Measurements from ENCODE around the gene IP6K1.
"Not testable (repeated sequence)": the region's sequence is repeated elsewhere in the genome, so short reads cannot be mapped to it uniquely, and the experiment has no call there.

The IP6K1 gene

DNA sequence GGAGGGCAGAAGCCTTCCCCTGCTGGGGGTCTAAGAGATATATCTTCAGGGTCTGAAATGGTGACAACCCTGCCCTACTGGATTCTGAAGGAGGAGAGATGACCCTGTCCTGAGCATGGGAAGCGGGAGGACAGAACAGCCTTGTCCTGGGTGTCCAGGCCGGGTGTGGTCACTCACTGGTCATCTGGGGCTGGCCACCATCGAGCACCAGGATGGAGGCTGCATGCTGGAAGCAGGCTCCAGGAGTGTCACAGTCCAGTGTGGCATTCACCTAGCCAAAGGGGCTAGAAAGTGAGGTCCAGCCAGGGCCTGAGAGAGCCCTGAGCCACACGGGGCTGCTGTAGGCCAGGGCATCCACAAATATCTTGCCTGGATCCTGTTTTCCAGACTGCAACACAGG is 8.1 kb upstream of the IP6K1 start:
- in situ Hi-C loops (cut with HindIII; ENCODE audit: low sequenced_read_pairs), result no loop called here

DNA sequence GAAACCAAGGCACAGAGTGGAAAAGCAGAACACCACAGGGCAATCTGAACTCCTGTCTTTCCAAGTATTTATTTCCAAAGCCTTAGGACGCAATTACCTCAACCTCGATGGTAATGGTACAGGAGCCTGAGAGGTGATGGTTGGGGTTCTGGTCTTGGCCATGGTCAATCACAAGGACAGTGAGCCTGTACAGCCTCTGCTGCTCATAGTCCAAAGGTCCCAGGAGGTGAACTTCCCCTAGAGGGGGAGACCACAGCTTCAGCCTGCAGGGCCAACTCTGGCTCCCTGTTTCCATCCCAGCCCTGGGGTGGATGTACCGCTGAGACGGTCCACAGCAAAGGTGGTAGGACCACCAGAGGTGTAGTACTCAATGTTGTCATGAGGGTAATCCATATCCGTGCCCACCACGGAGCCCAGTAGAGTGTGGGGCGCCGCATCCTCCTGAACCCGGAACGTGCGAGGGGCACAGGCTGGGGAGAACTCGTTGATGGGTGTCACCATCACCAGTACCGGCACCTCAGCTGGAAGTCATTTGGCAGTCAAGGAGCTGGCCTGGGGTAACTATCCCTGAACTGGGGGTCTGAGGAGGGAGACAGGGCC is 7.2 kb upstream of the IP6K1 start:
- in situ Hi-C loops (cut with HindIII; ENCODE audit: low sequenced_read_pairs), result no loop called here

GRCh38 chr3:49792371-49793150 is 6.2 kb upstream of the IP6K1 start:
- in situ Hi-C loops (cut with HindIII; ENCODE audit: low sequenced_read_pairs), result no loop called here

- in situ Hi-C loops (cut with HindIII; ENCODE audit: low sequenced_read_pairs), result no loop called here
Measured at GRCh38 chr3:49791571-49791970, 5.2 kb upstream of the IP6K1 start.

- in situ Hi-C loops (cut with HindIII; ENCODE audit: low sequenced_read_pairs), result no loop called here
Measured at GRCh38 chr3:49790626-49791411, 4.5 kb upstream of the IP6K1 start.

- in situ Hi-C loops (cut with HindIII; ENCODE audit: low sequenced_read_pairs), result no loop called here
Measured at GRCh38 chr3:49788056-49788455, 1.7 kb upstream of the IP6K1 start.

- in situ Hi-C loops (cut with HindIII; ENCODE audit: low sequenced_read_pairs), result no loop called here
Measured at GRCh38 chr3:49787536-49787935, 1.2 kb upstream of the IP6K1 start.

DNA sequence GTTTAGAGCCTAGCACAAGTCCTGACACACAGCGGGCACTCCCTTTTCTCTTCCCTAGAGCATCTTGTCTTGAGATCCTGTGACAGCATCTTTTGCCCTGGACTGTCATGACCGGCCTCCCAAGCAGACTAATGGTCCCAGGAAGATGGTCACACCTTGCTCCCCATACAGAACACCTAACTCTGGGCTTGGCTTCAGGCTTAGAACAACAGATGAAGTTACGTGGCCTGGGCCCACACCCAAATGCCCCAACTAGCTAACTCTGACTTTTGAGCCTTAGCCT is 781 bp upstream of the IP6K1 start:
- in situ Hi-C loops (cut with HindIII; ENCODE audit: low sequenced_read_pairs), result no loop called here

- in situ Hi-C loops (cut with HindIII; ENCODE audit: low sequenced_read_pairs), result no loop called here
Measured at GRCh38 chr3:49785565-49786356, 581 bp downstream of the IP6K1 start.

- in situ Hi-C loops (cut with HindIII; ENCODE audit: low sequenced_read_pairs), result not testable (repeated sequence)
Measured at GRCh38 chr3:49782277-49782676, 4.1 kb downstream of the IP6K1 start.

DNA sequence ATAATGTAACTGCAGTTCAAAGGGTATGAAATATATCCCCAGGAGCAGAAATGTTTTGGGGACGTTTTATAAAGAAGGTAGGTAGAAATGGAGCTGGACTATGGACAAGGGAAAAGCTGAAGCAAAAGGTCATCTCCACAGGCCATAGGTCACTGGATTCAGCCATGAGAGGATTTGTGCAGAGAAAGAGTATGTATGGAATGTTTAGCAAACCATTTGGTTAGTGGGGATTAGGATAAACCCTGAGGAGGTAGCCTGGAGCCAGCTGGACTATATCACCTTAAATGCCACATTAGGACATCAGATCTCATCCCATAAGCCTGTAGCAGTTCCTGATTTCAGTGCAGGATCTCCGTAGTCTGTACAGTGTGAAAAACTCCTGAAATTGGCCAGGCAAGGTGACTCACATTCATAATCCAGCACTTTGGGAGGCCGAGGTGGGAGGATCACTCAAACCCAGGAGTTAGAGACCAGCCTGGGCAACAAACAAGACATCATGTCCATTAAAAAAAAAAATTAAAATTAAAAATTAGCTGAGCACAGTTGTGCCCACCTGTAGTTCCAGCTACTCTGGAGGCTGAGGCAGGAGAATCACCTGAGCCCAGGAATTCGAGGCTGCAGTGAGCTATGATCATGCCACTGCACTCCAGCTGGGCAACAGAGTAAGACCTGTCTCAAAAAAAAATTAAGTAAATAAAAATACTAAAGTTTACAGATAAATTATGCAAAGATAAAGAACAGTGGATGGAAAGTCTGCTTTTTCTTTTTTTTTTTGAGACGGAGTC is 4.7 kb downstream of the IP6K1 start:
- in situ Hi-C loops (cut with HindIII; ENCODE audit: low sequenced_read_pairs), result no loop called here

DNA sequence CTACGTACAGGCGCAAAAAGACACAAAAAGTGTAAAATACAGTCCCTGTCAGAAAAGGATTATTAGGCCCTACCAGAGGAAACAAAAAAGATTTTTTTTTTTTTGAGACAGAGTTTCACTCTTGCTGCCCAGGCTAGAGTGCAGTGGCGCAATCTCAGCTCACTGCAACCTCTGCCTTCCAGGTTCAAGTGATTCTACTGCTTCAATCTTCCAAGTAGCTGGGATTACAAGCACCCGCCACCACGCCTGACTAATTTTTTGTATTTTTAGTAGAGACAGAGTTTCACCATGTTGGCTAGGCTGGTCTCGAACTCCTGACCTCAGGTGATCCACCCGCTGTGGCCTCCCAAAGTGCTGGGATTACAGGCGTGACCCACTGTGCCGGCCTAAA is 5.4 kb downstream of the IP6K1 start:
- in situ Hi-C loops (cut with HindIII; ENCODE audit: low sequenced_read_pairs), result not testable (repeated sequence)

DNA sequence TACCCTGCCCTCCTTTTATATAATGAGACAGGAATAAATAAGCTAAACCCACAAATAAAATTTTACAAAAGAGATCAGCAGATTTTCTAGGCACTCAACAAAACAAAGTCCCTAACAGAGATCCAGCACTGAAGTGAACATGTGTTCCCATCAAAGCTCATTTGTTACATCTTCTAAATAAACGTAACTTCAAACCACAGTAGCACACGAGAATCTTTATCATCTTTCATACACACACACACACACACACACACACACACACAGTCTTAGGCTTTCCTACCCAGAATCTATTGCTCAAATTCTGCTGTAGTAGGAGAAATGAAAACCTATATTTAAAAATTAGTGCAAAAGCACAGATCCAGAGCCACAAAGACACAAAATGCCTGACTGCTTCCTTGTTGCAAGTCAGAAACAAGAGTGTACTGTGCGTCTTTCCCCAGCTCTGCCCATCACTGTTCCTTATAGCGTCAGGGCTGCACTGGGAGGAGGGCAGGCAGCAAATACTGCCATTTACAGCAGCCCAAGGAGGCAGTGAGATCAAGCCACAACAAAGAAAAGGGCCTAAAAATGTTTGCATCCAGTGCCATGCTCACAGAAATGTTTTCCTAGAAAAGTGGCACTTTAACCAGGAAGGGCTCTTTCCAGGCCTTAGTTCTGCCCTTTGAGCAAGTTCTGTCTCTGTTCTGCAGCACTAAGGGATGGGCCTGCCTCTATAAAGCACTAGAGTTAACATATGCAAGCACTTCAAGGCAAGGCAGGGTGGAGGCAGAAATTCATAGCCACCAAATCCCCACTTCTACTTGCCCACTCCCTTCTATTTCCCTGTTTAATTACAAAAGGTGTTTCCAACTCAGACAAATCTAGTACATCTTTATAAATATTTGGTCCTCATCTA is 6.0 kb downstream of the IP6K1 start:
- in situ Hi-C loops (cut with HindIII; ENCODE audit: low sequenced_read_pairs), result no loop called here

- in situ Hi-C loops (cut with HindIII; ENCODE audit: low sequenced_read_pairs), result no loop called here
Measured at GRCh38 chr3:49779358-49780079, 6.8 kb downstream of the IP6K1 start.

GRCh38 chr3:49776101-49776500 is 10.2 kb downstream of the IP6K1 start:
- in situ Hi-C loops (cut with HindIII; ENCODE audit: low sequenced_read_pairs), result not testable (repeated sequence)

GRCh38 chr3:49775538-49775937 is 10.8 kb downstream of the IP6K1 start:
- in situ Hi-C loops (cut with HindIII; ENCODE audit: low sequenced_read_pairs), result no loop called here

- in situ Hi-C loops (cut with HindIII; ENCODE audit: low sequenced_read_pairs), result no loop called here
Measured at GRCh38 chr3:49772703-49773102, 13.6 kb downstream of the IP6K1 start.

- in situ Hi-C loops (cut with HindIII; ENCODE audit: low sequenced_read_pairs), result no loop called here
Measured at GRCh38 chr3:49771340-49771938, 14.9 kb downstream of the IP6K1 start.

GRCh38 chr3:49769926-49770325 is 16.4 kb downstream of the IP6K1 start:
- in situ Hi-C loops (cut with HindIII; ENCODE audit: low sequenced_read_pairs), result no loop called here
